IPS DF 4.7 (cell line): ENCODE data around the gene GUCY2D.
"Not testable (repeated sequence)": the region's sequence is repeated elsewhere in the genome, so short reads cannot be mapped to it uniquely, and the experiment has no call there.

Experiments
- DNase-seq: peaks from one replicate; pipeline ENCODE4 v3.0.0-alpha.2; 2013; ENCODE audit warnings: low spot score; ENCODE audit errors: extremely low read depth

GUCY2D gene

DNA sequence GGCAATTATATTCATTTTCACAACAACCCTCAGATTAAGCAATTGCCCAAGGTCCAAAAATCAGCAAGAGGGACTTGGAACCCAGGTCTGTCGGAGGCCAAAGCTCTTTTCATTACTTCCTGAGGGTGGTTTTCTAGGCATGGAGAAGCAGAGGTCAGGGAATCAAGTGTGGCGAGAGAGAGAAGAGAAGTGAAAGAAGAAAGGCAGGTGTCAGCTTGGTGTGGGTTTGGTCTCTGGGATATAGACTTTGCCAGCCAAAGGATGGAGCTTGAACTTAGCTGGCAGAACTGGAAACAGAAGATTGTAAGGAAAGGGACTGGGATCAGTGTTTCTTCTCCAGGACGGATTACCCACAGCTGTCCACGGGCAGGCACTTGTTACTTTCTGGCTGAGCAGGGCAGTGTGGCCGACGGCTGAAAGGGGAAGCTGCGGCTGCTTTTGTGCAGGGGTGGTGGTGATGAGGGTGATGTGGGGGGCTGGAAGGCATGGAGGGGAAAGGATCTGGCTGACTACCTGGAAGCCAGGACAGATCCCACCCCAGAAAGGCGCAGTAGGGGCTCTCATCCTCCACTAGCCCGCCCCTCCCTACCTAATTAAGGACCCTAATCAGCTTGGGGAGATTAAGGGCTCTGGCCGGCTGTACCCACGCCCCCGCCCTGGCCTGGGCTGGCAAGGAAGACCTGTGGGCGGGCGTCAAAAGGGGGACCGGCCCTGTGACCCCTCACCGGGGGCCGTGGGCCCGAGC lies at the start of gene GUCY2D:
Gene GUCY2D (plus strand): TSS at position 640 of the 745 bp plus-strand sequence. CDS start 433 bp downstream, outside the sequence.
- DNase-seq: no peak

DNA sequence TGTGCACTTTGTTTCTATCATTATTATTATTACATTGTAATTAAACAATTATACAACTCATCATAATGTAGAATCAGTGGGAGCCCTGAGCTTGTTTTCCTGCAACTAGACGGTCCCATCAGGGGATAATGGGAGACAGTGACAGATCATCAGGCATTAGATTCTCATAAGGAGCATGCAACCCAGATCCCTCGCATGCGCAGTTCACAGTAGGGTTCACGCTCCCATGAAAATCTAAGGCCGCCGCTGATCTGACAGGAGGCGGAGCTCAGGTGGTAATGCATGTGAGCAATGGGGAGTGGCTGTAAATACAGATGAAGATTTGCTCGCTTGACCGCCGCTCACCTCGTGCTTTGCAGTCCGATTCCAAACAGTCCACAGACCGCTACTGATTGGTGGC lies 49.1 kb upstream of the GUCY2D start:
- not testable (repeated sequence) for DNase-seq

DNA sequence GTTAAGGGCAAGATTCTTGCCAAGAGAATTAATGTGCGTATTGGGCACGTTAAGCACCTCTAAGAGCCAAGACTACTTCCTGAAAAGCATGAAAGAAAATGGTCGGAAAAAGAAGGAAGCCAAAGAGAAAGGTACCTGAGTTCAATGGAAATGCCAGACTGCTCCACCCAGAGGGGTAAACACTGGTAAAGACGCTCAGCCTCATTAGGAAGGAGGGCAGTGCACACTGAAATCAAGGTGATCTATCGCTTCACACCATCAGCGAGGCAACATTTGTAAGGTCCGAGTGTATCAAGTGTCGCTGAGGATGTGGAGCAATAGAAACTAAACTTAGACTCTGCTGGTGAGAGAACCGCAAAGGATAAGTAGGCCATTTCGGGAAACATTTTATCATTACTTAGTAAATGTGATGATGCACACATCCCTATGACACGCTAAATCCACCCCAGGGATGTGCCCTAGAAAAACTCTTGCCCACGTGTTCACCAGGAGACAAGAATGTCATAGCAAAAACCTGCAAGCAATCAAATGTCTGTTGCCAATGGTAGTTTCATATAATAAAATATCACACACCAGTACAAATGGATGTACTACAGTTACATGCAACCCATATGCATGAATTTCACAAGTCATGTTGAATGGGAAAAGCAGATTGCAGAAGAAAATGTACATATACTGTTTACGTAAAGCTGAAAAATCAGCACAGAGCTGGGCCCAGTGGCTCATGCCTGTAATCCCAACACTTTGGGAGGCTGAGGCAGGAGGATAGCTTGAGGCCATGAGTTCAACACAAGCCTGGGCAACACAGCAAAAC lies 46.8 kb upstream of the GUCY2D start:
- no peak for DNase-seq

DNA sequence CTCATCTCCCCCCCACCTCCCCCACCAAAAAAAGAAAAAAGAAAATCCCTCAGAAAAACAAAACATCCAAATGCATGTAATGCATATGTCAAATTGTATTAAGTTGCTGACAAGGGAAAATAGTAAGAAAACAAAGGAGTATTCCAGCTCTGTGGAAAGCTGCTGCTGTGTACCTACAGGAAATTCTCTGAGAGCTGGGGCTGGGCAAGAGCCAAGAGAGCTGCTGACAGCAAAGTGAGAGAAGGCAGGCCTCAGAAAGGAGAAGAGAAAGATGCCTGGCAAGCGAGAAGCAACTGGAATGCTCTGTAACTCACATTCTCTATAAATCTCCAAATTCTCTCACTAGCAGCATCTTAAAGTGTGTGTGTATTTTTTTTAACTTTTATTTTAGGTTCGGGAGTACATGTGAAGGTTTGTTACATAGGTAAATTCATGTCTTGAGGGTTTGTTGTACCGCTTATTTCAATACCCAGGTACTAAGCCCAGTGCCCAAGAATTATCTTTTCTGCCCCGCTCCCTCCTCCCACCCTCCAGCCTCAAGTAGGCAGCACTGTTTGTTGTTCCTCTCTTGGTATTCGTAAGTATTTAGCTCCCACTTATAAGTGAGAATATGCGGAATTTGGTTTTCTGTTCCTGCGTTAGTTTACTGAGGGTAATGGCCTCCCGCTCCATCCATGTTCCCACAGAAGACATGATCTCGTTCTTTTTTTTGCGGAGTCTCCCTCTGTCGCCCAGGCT lies 46.0 kb upstream of the GUCY2D start:
- no peak for DNase-seq

DNA sequence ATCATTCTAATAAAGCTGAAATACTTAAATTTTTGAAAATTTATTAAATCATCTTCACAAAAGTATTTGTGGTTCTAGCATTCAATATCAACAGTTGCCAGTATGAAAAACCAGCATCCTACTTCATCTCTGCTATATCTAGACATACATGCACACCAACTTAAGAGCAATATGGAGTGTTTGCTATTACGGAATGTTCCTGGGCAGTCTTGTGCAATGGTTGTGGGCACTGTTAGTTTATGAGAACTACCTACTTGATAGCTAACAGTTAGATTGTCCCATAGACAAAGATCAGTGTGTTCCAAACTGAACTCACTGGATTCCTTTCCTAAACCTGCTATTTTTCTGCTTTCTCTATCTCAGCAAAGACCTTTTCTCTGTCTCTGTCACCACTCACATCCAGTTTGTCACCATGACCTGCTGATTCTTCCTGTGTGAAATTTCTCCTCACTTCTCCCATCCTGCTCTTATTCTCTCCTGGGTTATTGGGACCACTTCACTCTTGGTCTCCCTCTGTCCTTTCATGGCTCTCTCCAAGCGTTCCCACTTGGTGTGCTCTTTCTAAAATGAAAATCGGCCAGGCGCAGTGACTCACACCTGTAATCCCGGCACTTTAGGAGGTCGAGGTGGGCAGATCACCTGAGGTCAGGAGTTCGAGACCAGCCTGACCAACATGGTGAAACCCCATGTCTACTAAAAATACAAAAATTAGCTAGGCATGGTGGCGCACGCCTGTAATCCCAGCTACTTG lies 42.7 kb upstream of the GUCY2D start:
- DNase-seq: no peak

DNA sequence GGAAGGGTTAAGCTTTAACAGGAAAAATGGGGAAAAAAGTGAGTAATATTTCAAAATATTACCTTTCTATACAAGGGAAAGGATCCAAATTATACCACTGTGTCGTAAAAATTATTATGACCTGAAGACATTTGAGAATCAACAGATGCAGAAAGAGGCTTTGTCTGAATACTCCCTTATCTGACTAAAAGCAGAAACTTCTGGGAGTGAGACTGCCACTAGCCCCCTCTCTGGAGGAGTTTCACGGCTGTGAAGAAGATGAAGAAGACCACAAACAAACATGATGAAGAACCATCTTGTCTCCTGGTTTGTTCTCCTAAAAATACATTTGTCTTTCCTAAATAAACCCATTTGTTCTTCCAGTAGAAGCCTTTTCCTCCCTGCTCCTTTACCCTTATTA lies 41.0 kb upstream of the GUCY2D start:
- DNase-seq: no peak

DNA sequence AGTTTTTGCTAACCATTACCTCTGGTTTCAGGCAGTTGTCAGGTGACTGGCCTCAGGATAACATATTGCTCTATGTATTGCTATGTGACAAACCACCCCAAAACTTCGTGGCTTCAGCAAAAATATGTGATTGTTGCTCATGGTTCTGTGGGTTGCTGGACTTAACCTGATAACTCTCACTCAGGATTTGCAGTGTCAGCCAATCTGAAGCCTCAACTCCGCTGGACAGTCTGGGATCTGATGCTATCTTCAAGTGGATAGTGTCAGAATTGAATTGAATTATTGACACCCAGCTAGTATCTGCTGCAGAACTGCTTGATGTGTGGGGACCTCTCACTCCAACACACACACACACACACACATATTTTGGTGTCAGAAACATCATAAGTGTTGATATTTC lies 34.7 kb upstream of the GUCY2D start:
- no peak for DNase-seq

DNA sequence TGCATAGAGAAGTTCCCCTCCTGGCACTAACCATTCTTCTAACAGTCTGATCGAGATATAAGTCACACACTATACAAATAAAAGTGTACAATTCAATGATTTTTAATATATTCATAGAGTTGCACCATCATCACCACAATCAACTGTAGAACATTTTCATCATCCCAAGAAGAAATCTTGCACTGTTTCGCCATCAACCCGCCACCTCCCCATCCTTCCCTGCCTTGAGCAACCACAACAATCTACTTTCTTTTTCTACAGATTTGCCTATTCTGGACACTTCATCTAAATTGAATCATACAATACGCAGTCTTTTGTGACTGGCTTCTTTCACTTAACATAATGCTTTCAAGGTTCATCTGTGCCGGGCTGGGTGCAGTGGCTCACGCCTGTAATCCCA lies 33.0 kb upstream of the GUCY2D start:
- no peak for DNase-seq

DNA sequence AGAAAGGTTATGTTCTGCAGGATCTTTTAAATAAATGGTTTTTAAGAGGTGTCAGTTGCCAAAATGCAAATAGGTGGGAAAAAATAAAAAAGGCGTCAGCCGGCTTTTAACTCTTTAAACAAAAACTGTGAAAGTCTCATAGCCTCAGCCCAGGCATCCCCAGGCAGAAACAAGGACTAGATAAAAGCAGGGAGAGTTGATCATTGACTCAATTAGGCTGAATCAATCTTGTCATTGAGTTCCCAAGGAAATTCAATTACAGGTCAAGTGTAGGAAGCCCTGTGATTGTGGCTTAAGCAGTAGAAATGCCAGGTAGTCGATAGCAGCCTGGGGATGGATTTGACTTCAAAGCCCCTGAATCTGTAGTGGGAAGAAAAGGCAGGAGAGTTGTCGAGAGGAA lies 30.8 kb upstream of the GUCY2D start:
- DNase-seq: no peak

DNA sequence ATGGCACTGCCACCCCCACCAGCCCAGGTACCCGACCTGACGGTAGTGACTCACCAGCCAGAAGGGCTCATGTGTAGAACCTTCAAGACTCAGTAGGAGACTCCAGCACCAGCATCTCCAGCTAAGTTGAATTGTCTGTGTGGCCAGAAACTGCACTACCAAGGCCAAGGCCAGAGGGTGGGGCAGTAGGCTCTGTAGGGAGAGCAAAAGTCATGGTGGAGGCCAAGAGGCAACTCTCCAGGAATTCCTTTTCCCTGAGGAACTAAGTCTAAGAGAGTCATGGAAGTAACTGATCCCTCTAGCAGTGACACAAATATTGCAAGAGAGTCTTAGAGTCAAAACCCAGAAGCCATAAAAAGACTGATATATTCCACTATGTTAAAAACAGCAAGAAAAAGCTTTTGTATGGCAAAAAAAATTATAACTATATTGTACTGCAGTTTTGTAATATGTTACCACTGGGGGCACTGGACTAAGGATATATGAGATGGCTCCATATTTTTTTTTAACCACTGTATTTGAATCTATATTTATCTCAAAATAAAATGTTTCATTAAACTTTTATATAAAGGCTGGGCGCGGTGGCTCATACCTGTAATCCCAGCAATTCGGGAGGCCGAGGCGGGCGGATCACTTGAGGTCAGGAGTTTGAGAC lies 30.2 kb upstream of the GUCY2D start:
- DNase-seq: no peak

DNA sequence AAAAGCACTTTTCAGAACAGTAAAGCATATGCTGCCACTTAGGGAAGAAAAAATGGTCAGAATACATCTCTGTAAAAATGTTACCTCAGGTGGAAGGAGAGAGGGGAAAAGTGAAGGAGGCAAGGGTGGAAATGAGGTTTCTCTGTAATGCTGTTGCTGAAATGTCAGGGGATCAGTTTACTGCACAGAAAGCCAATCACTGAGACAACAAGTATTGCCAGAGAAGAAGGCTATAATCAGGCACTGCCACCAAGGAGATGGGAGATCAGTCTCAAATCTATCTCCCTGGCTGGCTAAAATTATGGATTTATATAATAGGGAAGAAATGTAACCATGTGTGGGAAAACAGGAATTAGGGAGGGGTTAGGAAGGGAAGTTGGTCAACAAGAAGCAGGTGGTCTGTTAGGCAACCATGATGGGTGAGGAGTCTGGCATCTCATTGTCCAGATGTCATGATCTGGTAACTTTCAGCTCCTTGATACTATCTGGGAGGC lies 27.7 kb upstream of the GUCY2D start:
- DNase-seq: no peak

DNA sequence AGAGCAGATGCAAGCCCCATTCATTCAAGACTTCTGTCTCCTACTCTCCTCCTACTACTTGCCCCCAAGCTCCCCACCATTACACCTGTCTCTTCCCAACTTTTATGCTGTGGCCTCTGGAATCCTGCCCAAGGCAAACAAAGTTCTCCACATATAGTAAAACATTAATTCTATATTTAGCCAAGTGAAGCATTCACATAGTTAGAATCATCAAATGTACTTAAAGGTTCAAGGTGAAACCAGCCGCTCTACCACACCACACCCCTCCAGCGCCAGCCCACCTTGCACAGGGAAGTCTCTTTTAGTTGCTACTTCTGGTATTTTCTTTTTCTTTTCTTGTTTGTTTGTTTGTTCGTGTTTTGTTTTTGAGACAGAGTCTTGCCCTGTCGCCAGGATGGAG lies 25.4 kb upstream of the GUCY2D start:
- DNase-seq: no peak

DNA sequence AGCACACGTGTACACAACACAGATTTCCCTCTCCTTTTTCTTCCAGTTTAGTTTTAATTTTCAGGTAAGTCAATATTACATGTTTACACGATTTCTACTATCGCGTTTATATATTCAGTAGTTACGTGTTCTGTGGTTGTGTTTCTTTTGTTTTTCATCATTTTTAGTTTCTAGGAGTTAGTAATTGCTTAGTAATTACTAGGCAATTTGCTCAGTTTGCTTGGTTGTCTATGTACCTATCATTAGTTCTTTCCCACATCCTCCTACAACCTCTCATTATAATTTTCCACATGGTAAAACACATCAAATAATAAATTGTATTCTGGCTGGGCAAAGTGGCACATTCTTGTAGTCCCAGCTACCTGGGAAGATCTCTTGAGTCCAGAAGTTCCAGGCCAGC lies 24.6 kb upstream of the GUCY2D start:
- no peak for DNase-seq

DNA sequence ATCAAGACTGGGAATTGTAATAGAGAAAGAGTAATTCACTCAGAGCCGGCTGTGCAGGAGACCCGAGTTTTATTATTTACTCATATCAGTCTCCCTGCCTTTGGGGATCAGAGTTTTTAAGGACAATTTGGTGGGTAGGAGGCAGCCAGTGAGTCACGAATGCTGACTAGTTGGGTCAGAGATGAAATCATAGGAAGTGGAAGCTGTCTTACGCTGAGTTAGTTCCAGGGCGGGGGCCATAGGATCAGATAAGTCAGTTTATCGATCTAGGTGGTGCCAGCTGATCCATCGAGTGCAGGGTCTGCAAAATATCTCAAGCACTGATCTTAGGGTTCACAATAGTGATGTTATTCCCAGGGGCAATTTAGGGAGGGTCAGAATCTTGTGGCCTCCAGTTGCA lies 20.2 kb upstream of the GUCY2D start:
- no peak for DNase-seq

DNA sequence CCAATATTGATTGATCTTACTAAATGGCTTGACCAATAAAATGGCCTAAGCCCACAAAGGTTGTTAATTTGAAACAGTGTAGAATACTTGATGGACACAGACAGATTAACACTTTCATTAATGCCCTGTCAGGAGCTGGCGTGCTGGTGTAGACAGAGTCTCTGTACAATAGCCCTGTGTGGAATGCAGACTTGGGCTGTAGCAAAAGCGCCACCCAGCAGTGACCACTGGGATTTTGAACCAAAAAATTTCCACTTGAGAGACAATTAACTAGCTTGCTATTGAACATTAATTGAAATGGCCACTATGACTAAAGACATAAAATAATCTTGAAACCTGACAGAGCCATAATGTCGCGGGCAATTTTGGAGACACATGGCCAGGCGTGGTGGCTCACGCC lies 19.7 kb upstream of the GUCY2D start:
- DNase-seq: no peak

DNA sequence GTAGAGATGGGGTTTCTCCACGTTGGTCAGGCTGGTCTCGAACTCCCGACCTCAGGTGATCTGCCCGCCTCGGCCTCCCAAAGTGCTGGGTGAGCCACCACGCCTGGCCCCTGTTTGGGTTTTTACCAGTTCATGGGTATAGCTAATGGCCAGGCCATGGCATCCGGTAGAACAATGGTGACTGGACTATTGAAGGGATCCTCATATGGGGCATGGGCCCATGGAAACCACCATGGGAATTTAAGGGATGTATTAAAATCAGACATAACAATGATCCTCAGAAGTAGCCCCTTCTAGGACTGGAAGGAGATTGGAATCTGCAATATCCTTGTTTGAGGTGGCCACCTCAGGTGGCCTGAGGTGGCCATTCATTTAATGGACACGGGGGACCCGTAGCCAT lies 17.5 kb upstream of the GUCY2D start:
- DNase-seq: no peak

DNA sequence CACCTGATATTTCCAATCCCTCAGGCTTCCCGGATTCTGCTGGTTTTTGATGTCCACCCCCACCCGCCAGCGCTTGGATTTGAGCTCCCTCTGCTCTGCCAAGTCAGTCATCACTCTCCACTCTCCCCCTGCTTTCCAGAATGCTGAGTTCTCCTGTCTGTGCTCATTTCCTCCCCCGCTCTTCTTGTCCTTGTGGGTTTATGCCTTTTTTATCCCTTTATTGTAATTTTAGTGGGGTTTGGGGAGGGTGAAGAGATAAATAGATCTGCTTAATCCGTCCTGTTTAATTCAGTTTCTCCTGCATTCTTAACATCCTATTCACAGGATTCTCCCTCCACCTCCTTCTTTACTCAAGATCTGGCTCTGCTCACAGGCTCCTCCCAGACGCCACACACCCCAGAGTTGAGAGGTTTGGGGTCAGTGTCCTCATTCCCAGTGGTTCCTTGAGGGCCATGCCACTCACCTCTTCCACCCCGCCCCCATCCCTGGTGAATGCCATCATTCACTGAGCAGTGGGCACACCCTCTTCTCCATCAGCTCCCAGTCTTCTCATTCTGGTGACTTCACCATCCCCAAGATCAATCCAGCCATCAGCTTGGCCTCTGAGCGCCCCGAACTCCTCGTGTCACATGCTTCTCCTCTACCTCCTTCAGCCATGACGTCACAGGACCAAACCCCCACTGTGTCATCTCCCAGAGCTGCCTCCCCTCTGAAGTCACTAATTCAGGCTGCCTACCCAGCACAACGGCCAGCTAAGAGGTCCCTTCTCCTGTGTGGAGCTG lies 15.1 kb upstream of the GUCY2D start:
- no peak for DNase-seq

DNA sequence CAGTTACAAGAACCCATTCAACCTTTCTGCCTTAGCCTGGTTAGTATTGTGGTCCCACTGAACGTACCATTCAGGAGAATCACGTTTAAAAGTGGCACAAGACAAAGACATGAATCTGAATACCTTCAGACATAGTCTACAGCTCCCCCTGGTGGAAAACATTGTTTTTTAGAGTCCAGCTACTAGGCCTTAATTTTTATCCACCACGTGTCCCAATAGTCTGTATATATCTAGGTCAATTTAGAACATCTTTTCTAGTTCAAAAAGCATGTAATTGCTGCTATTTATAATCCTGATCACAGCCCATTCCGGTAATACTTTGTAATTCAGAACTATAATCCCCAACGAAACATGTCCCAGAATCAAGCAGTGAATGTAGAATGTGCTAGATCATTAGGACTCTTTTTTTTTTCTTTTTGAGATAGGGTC lies 13.7 kb upstream of the GUCY2D start:
- DNase-seq: no peak

DNA sequence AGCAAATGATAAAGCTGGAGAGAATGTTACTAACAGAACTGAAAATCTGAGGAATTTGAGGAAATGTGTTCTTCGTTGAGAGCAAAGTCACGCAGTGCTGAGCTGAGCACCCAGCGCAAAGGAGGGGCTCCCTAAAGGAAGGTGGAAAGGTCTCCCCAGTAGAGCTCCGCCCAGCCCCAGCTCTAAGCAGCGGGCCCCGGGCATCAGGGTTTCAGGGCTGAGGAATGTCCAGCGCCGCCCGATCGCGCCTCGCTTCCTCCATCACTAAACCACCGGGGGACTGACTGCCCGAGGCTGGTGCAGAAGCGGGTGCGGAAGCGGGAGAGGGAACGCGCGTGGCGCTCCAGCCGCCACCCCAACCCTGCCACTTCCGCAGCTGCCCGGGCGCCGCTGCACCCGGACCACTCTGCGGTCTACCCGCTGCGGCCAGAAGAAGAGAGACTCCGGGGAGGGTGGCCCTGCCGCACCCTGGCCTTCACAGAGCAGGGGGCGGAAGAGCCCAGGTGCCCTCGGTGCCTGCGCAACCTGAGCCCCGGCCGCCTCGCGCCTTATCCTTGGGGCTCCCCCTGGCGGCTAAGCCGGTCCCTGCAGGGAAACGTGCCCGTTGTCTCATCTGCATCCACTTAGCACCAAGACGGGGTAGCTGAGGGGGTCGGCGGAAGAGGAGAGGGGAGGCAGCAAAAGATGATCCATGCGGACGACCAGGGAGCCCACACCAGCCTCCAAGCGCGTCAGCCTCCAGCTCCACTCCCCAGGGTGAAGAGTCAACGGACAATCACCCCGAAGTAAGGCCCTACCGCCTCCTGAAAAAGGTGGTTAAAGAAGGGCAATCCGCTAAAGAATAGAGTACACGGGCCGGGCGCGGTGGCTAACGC lies 12.4 kb upstream of the GUCY2D start:
- DNase-seq: peak; percentile 78
